OCI-LY7 (cell line): ENCODE measurements around the gene CDKAL1.

ENCODE experiments used
- CTCF ChIP-seq: fragments of 200-600 bp; sonication (generic); conservative IDR thresholded peaks from 2 replicates; pipeline ENCODE4 v1.5.1; 2014; ENCODE audit warnings: mild to moderate bottlenecking, antibody characterized with exemption, low read length, moderate library complexity, mixed read lengths
- EZH2phosphoT487 ChIP-seq: fragments of 200-600 bp; sonication (generic); IDR thresholded peaks from 2 replicates; pipeline ENCODE4 v1.6.1; 2018; ENCODE audit warnings: low read depth, borderline replicate concordance, mild to moderate bottlenecking, mixed run types, antibody characterized with exemption, low read length, moderate library complexity, mixed read lengths

GRCh38 chr6:20740727-20741126 lies 206.5 kb downstream of the CDKAL1 start:
- TF ChIP-seq CTCF (no peak), EZH2phosphoT487 (no peak)
